CD14-positive monocyte (primary cell): ENCODE results near the gene PACRGL. TPM values are rescaled to one million over a fixed set of nuclear protein-coding genes. Genes with fewer than 3 reads are reported as not detected.

Experiments
- DNase-seq, 3 donors: peaks; one replicate each; pipeline ENCODE4 v3.0.0-alpha.2; 2011 to 2022
- H2AFZ ChIP-seq: 2 replicates; pipeline ENCODE4 v1.6.0; 2012; ENCODE audit warnings: mild to moderate bottlenecking, low read depth, low read length, inconsistent platforms; ENCODE audit not compliant: insufficient read depth, poor library complexity, severe bottlenecking
- H3K27ac ChIP-seq, 2 donors: 1 replicate in 1 of 2; 2 replicates in 1 of 2; pipeline ENCODE4 v1.5.1; 2012 to 2013; ENCODE audit warnings: low read length in 2 of 2, control low read depth in 1 of 2, inconsistent platforms in 1 of 2, low read depth in 1 of 2, mild to moderate bottlenecking in 1 of 2
- H3K27me3 ChIP-seq, 2 donors: one replicate each; pipeline versions ENCODE4 v1.6.0 to v1.6.1; 2011 to 2013; ENCODE audit warnings: low read length in 2 of 2; ENCODE audit not compliant: control insufficient read depth in 2 of 2, insufficient read depth in 2 of 2
- H3K36me3 ChIP-seq, 2 donors: replicated peaks in 1 of 2; 1 replicate in 1 of 2; 2 replicates in 1 of 2; pipeline versions ENCODE4 v1.5.1 to v1.6.1; 2012 to 2013; ENCODE audit warnings: low read length in 2 of 2, control low read depth in 1 of 2, inconsistent platforms in 1 of 2, mild to moderate bottlenecking in 1 of 2; ENCODE audit not compliant: insufficient read depth in 2 of 2, control insufficient read depth in 1 of 2
- H3K4me1 ChIP-seq, 2 donors: 1 replicate in 1 of 2; 2 replicates in 1 of 2; pipeline versions ENCODE4 v1.5.1 to v1.6.1; 2012 to 2013; ENCODE audit warnings: low read length in 2 of 2, control low read depth in 1 of 2, inconsistent platforms in 1 of 2, mild to moderate bottlenecking in 1 of 2, moderate library complexity in 1 of 2; ENCODE audit not compliant: insufficient read depth in 2 of 2, control insufficient read depth in 1 of 2
- H3K4me2 ChIP-seq: replicated peaks from 2 replicates; pipeline ENCODE3; 2012; ENCODE audit warnings: low read length, moderate library complexity, mild to moderate bottlenecking; ENCODE audit not compliant: poor library complexity, severe bottlenecking; ENCODE audit errors: extremely low read depth
- H3K4me3 ChIP-seq, 3 experiments: fragments of 200-600 bp in 1 of 3; sonication (generic) in 1 of 3; replicated peaks in 1 of 3; 1 replicate in 2 of 3; 2 replicates in 1 of 3; pipeline ENCODE4 v1.5.1; 2011 to 2013; ENCODE audit warnings: low read length in 3 of 3, mild to moderate bottlenecking in 3 of 3, control low read depth in 2 of 3, low read depth in 2 of 3, inconsistent platforms in 1 of 3, moderate library complexity in 1 of 3
- H3K79me2 ChIP-seq: 2 replicates; pipeline ENCODE4 v1.6.0; 2012; ENCODE audit warnings: mild to moderate bottlenecking, control low read depth, inconsistent platforms, low read length, moderate library complexity; ENCODE audit not compliant: insufficient read depth
- H3K9ac ChIP-seq: 2 replicates; pipeline ENCODE4 v1.6.0; 2017; ENCODE audit warnings: low read length, mild to moderate bottlenecking; ENCODE audit not compliant: insufficient read depth, poor library complexity, severe bottlenecking
- H3K9me3 ChIP-seq, 2 donors: replicated peaks in 1 of 2; 1 replicate in 1 of 2; 2 replicates in 1 of 2; pipeline versions ENCODE4 v1.5.1 to v1.6.1; 2012 to 2013; ENCODE audit warnings: low read length in 2 of 2, control low read depth in 1 of 2; ENCODE audit not compliant: control insufficient read depth in 1 of 2, insufficient read depth in 1 of 2
- H4K20me1 ChIP-seq: 2 replicates; pipeline ENCODE4 v1.6.0; 2012; ENCODE audit warnings: mild to moderate bottlenecking, low read length, control low read depth, moderate library complexity; ENCODE audit not compliant: insufficient read depth
- H3K27ac Mint-ChIP-seq, 7 donors: one replicate each; pipeline ENCODE4 v1.8.0; 2020; ENCODE audit warnings: mild to moderate bottlenecking in 7 of 7, mixed read lengths in 7 of 7, moderate library complexity in 6 of 7, inconsistent platforms in 2 of 7
- H3K27me3 Mint-ChIP-seq, 3 donors: one replicate each; pipeline ENCODE4 v1.8.0; 2021 to 2022; ENCODE audit warnings: low read depth in 3 of 3, mild to moderate bottlenecking in 3 of 3, mixed read lengths in 3 of 3, moderate library complexity in 3 of 3, inconsistent platforms in 1 of 3
- H3K36me3 Mint-ChIP-seq, 2 donors: one replicate each; pipeline ENCODE4 v1.8.0; 2020; ENCODE audit warnings: mixed read lengths in 2 of 2, inconsistent platforms in 1 of 2, mild to moderate bottlenecking in 1 of 2
- H3K4me1 Mint-ChIP-seq: one replicate; pipeline ENCODE4 v1.8.0; 2020; ENCODE audit warnings: mild to moderate bottlenecking, mixed read lengths
- H3K4me3 Mint-ChIP-seq, 2 donors: one replicate each; pipeline ENCODE4 v1.8.0; 2020; ENCODE audit warnings: mild to moderate bottlenecking in 2 of 2, mixed read lengths in 2 of 2, moderate library complexity in 1 of 2
- H3K9me3 Mint-ChIP-seq, 7 donors: one replicate each; pipeline ENCODE4 v1.8.0; 2020 to 2022; ENCODE audit warnings: mixed read lengths in 7 of 7, mild to moderate bottlenecking in 6 of 7, moderate library complexity in 6 of 7, inconsistent platforms in 2 of 7
- WGBS: methylation state at CpG from one replicate; pipeline ENCODE4 v1.1.5; 2013; ENCODE audit warnings: missing lambda C conversion rate; ENCODE audit not compliant: insufficient coverage; 5-methylcytosine and 5-hydroxymethylcytosine counted together
- intact Hi-C, 2 donors: fragments of 100-400 bp; cut with micrococcal nuclease; formaldehyde crosslinking; loops; one replicate each; pipeline versions ENCODE4 v1.15.0 to v1.15.1; 2023
- polyA plus RNA-seq, 3 donors: library from polyadenylated mRNA; depleted of rRNA in 1 of 3; unstranded in 2 of 3; stranded (reverse) in 1 of 3; fragments of 300-500 nt in 2 of 3; fragments of >200 nt in 1 of 3; fragmentation: Illumina TruSeq in 2 of 3; gene quantifications; 1 replicate in 2 of 3; 2 replicates in 1 of 3; pipeline ENCODE4 v1.2.3, GENCODE V29; 2012 to 2021
- TF ChIP-seq, protein P1 (sequence below): fragments of 200-600 bp; IDR thresholded peaks from one replicate; pipeline ENCODE4 v1.8.0; 2022; ENCODE audit warnings: antibody characterized with exemption, mild to moderate bottlenecking

The PACRGL gene
- polyA plus RNA-seq, 3 donors: 6.1 to 7.9 (median 7.4) TPM

GRCh38 chr4:20761826-20762225 is 61.6 kb downstream of the PACRGL start:
- peaks cover 0 to 3% (median 0%) of the 10 kb centered on the region in 7 donors for H3K9me3 Mint-ChIP-seq
- H3K4me3 Mint-ChIP-seq: no peak overlapping the region
- no peak for DNase-seq
- Histone ChIP-seq H3K27me3 (no peaks in the 10 kb centered on the region), H3K9ac (no peak overlapping the region), H4K20me1 (no peaks in the 10 kb centered on the region), H2AFZ (no peak overlapping the region), H3K27ac (no peak overlapping the region), H3K79me2 (no peaks in the 10 kb centered on the region), H3K4me2 (no peak overlapping the region), H3K36me3 (no peaks in the 10 kb centered on the region), H3K4me3 (no peak overlapping the region), H3K4me1 (no peaks in the 10 kb centered on the region), H3K9me3 (no peaks in the 10 kb centered on the region)
- TF ChIP-seq, protein P1, sequence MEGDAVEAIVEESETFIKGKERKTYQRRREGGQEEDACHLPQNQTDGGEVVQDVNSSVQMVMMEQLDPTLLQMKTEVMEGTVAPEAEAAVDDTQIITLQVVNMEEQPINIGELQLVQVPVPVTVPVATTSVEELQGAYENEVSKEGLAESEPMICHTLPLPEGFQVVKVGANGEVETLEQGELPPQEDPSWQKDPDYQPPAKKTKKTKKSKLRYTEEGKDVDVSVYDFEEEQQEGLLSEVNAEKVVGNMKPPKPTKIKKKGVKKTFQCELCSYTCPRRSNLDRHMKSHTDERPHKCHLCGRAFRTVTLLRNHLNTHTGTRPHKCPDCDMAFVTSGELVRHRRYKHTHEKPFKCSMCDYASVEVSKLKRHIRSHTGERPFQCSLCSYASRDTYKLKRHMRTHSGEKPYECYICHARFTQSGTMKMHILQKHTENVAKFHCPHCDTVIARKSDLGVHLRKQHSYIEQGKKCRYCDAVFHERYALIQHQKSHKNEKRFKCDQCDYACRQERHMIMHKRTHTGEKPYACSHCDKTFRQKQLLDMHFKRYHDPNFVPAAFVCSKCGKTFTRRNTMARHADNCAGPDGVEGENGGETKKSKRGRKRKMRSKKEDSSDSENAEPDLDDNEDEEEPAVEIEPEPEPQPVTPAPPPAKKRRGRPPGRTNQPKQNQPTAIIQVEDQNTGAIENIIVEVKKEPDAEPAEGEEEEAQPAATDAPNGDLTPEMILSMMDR: no peak
- H3K27ac Mint-ChIP-seq: no peak overlapping the region
- no peaks in the 10 kb centered on the region for H3K4me1 Mint-ChIP-seq
- intact Hi-C loops: no loop called here
- peaks cover 0 to 2% (median 1%) of the 10 kb centered on the region in 3 donors for H3K27me3 Mint-ChIP-seq
- WGBS: no CpG with 5 or more reads among the region's 1 CpG
- H3K36me3 Mint-ChIP-seq: no peaks in the 10 kb centered on the region

DNA sequence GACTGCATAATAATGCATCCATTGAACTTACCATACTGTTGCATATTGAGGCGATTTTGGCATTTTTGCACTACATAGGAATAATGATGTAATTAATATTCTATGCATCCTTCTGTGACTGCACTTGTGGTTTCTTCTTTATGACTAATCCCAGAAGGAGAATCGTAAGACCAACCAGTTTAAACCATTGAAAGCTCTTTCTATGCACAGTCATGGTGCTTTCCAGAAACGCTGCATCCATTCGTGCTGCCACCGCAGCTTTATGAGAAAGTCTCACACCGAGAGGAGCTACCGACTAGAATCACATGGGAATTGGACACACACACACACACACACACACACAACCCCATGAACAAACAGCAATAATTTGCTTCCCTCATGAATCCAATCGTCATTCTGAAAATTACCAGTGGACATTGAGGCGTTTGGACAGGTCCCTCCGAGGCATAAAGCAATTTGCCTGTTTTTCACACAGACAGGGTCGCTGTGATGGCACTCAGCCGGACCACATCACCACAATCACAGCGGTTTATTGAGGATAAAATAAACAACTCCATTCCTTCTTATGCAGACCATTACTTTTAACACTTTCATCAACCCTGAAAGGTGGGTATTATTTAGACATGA is 64.2 kb downstream of the PACRGL start:
- no peak for DNase-seq
- H3K27ac ChIP-seq: no peak overlapping the region
- Mint-ChIP-seq H3K27me3 (peaks cover 0 to 2% (median 1%) of the 10 kb centered on the region in 3 donors), H3K4me3 (no peak overlapping the region), H3K9me3 (peaks cover 0 to under 1% (median 0%) of the 10 kb centered on the region in 7 donors), H3K4me1 (no peaks in the 10 kb centered on the region), H3K27ac (no peak overlapping the region), H3K36me3 (no peaks in the 10 kb centered on the region)
- no peak overlapping the region for H2AFZ ChIP-seq
- H3K9me3 ChIP-seq: no peaks in the 10 kb centered on the region
- TF ChIP-seq, protein P1: no peak
- H3K9ac ChIP-seq: no peak overlapping the region
- no peaks in the 10 kb centered on the region for H4K20me1 ChIP-seq
- no peak overlapping the region for H3K4me3 ChIP-seq
- H3K4me1 ChIP-seq: no peaks in the 10 kb centered on the region
- no peaks in the 10 kb centered on the region for H3K36me3 ChIP-seq
- H3K79me2 ChIP-seq: no peaks in the 10 kb centered on the region
- H3K4me2 ChIP-seq: no peak overlapping the region
- intact Hi-C loops: no loop called here
- H3K27me3 ChIP-seq: no peaks in the 10 kb centered on the region
- WGBS: 92% methylated on average over 10 of the region's 13 CpGs
